CD4-positive, alpha-beta T cell treated with Interleukin-2 at 100 ng/mL for 4 hours (primary cell): Measurements from ENCODE around the gene EQTN.
"Not testable (repeated sequence)": the region's sequence is repeated elsewhere in the genome, so short reads cannot be mapped to it uniquely, and the experiment has no call there.

Experiments used
- DNase-seq: peaks from one replicate; pipeline ENCODE4 v3.0.0-alpha.2; 2020; ENCODE audit warnings: low spot score

The EQTN gene

DNA sequence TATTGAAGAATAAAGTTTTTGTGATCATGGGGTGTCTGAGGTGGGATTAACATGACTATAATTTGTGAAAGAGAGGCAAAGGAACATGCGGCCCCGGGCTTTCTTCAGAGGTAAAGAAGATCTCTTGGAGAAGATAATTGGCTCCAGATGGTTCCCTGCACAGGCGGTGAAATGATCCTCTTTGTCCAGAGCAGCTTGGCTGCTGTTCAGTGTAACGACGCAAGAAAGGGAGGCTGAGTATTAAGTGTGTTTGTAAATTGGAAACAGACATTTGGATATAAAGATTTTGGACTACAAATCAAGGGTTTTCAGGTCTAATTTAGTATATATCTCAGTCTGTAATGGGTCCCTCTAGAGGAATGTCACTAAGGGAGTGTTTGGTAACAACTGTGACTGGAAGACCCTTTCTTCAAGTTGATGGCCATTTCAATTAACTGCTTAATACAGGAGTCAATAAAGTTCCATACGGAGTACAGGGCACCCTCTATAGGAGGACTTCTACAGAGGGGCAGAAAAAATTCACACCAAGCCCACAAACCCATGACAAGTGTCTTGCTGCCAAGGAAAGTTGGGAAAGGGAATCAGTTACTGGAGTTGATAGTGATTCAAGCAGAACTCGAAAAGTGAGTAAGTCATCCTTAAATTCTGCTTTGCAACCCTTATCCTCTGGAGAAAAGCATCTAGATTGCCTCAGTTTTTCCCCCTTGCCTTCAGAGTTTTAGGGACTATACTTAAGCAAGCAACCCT lies 4.1 kb downstream of the EQTN start:
- DNase-seq: no peak

- DNase-seq: no peak
These were observed 5.7 kb downstream of the EQTN start for GRCh38 chr9:27291292-27291691.

GRCh38 chr9:27282269-27282668 lies 14.7 kb downstream of the EQTN start:
- no peak for DNase-seq

DNA sequence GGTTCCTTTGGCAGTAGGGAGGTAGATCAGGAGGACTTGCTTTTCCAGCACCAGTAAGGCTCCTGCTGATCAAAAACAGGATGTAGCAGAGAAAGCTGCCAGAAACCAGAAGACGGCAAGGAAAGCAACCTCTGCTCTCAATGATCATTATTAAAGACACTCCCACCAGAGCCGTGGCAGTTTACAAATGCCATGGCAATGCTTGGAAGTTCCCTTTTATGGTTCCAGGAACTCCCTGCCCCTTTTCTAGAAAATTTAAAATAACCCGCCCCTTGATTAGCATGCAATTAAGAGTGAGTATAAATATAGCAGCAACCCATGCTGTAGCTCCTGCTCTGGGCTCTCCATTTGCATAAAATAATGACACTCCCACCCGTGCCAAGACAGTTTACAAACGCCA lies 16.1 kb downstream of the EQTN start:
- DNase-seq: no peak

- DNase-seq: no peak
These were observed 16.7 kb downstream of the EQTN start for GRCh38 chr9:27280249-27280648.

- DNase-seq: no peak
These were observed 17.3 kb downstream of the EQTN start for GRCh38 chr9:27279611-27280010.

DNA sequence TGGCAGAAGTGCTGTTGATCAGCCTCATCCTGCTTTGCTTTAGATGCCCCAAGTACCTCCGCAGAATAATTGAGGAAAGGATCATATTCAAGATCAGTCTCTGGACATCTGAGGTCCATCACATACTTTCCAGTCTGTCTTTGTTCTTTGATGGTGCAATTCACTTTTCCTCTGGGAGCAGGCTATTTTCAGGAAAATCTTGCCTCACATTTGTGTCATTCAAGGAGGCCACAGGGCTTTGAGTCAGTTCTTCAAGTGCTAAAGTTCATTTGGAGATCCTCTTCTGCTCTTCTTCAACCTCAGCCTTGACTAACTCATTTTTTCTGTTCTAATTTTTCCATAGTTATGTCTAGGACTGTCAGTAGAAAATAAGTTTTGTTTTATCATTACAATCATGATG lies 18.6 kb downstream of the EQTN start:
- no peak for DNase-seq

DNA sequence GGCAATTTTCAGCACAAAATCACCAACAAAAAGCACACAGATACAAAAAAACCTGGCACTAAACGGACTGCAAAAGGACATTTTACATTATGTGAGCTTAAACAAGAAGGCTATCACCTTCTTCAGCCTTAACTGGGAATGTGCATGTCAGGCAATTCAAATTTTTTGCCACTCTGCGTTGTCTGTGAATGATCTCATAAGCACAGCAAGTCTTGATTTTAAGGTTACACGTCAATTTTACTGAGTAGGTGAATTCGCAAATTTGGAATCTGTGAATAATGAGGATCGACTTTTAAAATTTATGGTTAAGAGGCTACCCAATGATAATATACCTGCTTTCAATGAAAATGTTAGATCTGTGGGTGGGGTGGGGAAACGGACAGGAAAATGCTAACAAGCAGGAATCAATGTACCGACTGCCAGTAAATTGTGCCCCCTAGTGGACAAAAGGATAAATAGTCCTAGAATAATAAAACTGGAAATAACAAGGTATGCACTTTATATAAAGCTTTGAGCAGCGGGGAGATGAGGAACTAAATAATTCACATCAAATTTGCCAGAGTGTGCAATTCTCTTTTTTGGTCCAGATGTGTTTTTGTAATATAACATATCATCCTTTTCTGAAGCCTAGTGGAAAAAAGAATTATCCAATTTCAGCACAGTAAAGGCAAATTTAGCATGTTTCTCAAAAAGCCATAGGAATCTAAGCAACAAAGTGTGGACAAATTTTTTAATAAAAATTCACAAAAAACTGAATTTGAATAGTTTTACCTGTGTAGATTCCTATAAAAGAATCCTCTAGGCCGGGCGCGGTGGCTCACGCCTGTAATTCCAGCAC lies 20.5 kb downstream of the EQTN start:
- peak; percentile 42 for DNase-seq

- DNase-seq: no peak
These were observed 23.8 kb downstream of the EQTN start for GRCh38 chr9:27273186-27273585.

DNA sequence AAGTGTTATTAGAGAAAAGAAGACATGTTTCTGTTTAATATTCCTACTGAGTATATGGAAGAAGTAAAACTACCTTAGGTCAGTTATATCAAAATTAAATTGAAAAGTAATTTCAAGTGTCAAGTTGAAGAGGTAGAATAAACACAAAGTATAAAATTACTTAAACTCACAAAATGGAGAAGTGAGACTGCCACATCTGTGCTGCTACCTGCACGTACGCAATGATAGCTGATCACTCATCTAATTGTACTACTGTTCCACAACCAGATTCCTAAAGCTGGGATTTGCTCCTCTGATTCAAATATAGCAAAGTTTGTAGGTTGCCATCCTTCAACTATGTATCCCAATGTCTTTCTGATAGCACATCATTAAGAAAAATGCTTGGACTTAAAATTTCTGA lies 24.8 kb downstream of the EQTN start:
- no peak for DNase-seq

- no peak for DNase-seq
These were observed 35.3 kb downstream of the EQTN start for GRCh38 chr9:27261517-27262211.

DNA sequence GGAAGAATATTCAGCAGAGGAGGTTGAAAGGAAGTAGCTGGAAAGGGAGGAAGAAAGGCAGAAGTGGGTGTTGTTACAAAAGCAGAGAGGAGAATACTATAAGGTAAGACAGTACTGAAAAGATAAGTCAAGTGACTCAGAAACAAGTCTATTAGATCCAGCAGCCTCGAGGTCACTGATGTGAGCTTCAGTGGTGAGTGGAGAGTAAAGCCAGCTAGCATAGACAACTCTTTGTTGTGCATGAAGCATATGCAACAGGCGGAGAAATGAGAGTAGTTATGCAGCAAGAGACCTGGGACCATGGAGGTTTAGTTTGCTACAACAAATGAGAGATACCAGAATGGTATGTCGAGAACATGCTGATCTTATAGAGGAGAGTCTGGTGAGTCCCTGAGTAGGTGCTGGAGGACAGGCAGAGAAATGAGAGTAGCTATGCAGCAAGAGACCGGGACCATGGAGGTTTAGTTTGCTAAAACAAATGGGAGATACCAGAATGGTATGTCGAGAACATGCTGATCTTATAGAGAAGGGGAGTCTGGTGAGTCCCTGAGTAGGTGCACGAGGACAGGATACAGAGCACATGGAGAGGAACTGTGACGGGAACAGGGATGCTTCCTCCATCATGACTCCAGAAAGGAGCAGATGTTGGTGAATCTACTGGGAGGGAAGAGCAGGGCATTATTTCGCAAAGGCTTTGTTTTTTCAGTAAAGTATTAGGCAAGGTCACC lies 36.0 kb downstream of the EQTN start:
- no peak for DNase-seq

- no peak for DNase-seq
These were observed 38.3 kb downstream of the EQTN start for GRCh38 chr9:27258662-27259061.

GRCh38 chr9:27248702-27249101 lies 48.2 kb downstream of the EQTN start:
- DNase-seq: no peak

GRCh38 chr9:27247756-27248155 lies 49.2 kb downstream of the EQTN start:
- DNase-seq: no peak

DNA sequence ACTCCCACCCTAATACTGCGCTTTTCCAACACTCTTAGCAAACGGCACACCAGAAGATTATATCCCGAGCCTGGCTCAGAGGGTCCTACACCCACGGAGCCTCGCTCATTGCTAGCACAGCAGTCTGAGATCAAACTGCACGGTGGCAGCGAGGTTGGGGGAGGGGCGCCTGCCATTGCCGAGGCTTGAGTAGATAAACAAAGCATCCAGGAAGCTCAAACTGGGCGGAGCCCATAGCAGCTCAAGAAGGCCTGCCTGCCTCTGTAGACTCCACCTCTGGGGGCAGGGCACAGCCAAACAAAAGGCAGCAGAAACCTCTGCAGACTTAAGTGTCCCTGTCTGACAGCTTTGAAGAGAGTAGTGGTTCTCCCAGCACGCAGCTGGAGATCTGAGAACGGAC lies 57.3 kb downstream of the EQTN start:
- DNase-seq: not testable (repeated sequence)
